T-cell (primary cell): ENCODE measurements around the gene RAB5A. TPM values are rescaled to one million over a fixed set of nuclear protein-coding genes. Genes with fewer than 3 reads are reported as not detected.
"Not testable (repeated sequence)": the region's sequence is repeated elsewhere in the genome, so short reads cannot be mapped to it uniquely, and the experiment has no call there.

Source experiments
- ATAC-seq, 4 experiments: fragments of 200-7000 bp in 3 of 4; fragments of 150-1000 bp in 1 of 4; cut with Tn5 transposase; replicated peaks in 1 of 4; 1 replicate in 3 of 4; 2 replicates in 1 of 4; pipeline ENCODE4 v1.10.0; 2021; ENCODE audit warnings: moderate library complexity in 3 of 4, mild to moderate bottlenecking in 2 of 4, moderate number of reproducible peaks in 1 of 4
- CTCF ChIA-PET, 2 donors: fragments of 300-600 bp; sonication (Branson Sonifier 250); formaldehyde crosslinking; loops; one replicate each; lab custom pipeline; 2022; ENCODE audit warnings: antibody characterized with exemption in 2 of 2; lab: Charles Lee
- POLR2A ChIA-PET, 2 donors: fragments of 300-600 bp; sonication (Branson Sonifier 250); formaldehyde crosslinking; loops; one replicate each; lab custom pipeline; 2022; ENCODE audit warnings: antibody characterized with exemption in 2 of 2; lab: Charles Lee
- DNase-seq, 35 experiments: peaks; one replicate each; pipeline versions ENCODE4 v3.0.0 to v3.0.0-alpha.2; 2013 to 2023
- H3K27ac ChIP-seq: one replicate; pipeline ENCODE4 v1.5.1; 2013; ENCODE audit warnings: low read length
- H3K27me3 ChIP-seq, 2 experiments: replicated peaks in 1 of 2; 1 replicate in 1 of 2; 2 replicates in 1 of 2; pipeline versions ENCODE4 v1.6.1 to v1.7.0; 2013; ENCODE audit warnings: low read length in 1 of 2, mixed read lengths in 1 of 2; ENCODE audit not compliant: control insufficient read depth in 2 of 2, insufficient read depth in 2 of 2; ENCODE audit errors: extremely low read depth in 1 of 2
- H3K36me3 ChIP-seq, 2 donors: 1 replicate in 1 of 2; 2 replicates in 1 of 2; pipeline versions ENCODE4 v1.6.1 to v1.7.0; 2013; ENCODE audit warnings: low read length in 1 of 2; ENCODE audit not compliant: control insufficient read depth in 2 of 2, insufficient read depth in 1 of 2; ENCODE audit errors: extremely low read depth in 1 of 2
- H3K4me1 ChIP-seq, 2 experiments: 1 replicate in 1 of 2; 2 replicates in 1 of 2; pipeline versions ENCODE4 v1.6.1 to v1.7.0; 2013; ENCODE audit warnings: low read length in 2 of 2, mixed read lengths in 1 of 2; ENCODE audit not compliant: insufficient read depth in 2 of 2, control insufficient read depth in 1 of 2; ENCODE audit errors: extremely low read depth in 1 of 2
- H3K4me3 ChIP-seq, 2 donors: 1 replicate in 1 of 2; 2 replicates in 1 of 2; pipeline versions ENCODE4 v1.5.1 to v1.7.0; 2013; ENCODE audit warnings: mild to moderate bottlenecking in 2 of 2, low read length in 1 of 2, moderate library complexity in 1 of 2; ENCODE audit not compliant: control insufficient read depth in 1 of 2; ENCODE audit errors: extremely low read depth in 1 of 2
- H3K9me3 ChIP-seq: 2 replicates; pipeline ENCODE4 v1.7.0; 2013
- H3K27ac Mint-ChIP-seq, 2 donors: one replicate each; pipeline ENCODE4 v1.8.0; 2020 to 2021; ENCODE audit warnings: mild to moderate bottlenecking in 2 of 2, mixed read lengths in 2 of 2
- H3K27me3 Mint-ChIP-seq, 2 donors: one replicate each; pipeline ENCODE4 v1.8.0; 2021 to 2022; ENCODE audit warnings: mixed read lengths in 2 of 2
- H3K36me3 Mint-ChIP-seq: one replicate; pipeline ENCODE4 v1.8.0; 2021; ENCODE audit warnings: mixed read lengths
- H3K4me1 Mint-ChIP-seq, 3 donors: one replicate each; pipeline ENCODE4 v1.8.0; 2020 to 2022; ENCODE audit warnings: mixed read lengths in 3 of 3, mild to moderate bottlenecking in 1 of 3
- H3K4me3 Mint-ChIP-seq, 3 donors: one replicate each; pipeline ENCODE4 v1.8.0; 2020 to 2022; ENCODE audit warnings: mild to moderate bottlenecking in 3 of 3, mixed read lengths in 3 of 3, moderate library complexity in 3 of 3
- H3K9me3 Mint-ChIP-seq, 3 donors: one replicate each; pipeline ENCODE4 v1.8.0; 2020 to 2022; ENCODE audit warnings: mixed read lengths in 3 of 3
- WGBS: methylation state at CpG from one replicate; pipeline ENCODE4 v1.1.5; 2013; ENCODE audit warnings: missing lambda C conversion rate; ENCODE audit not compliant: insufficient coverage; 5-methylcytosine and 5-hydroxymethylcytosine counted together
- total RNA-seq, 35 experiments: library from RNA in 6 of 35; stranded (reverse) in 6 of 35; fragments of 120-200 nt in 1 of 35; gene quantifications; one replicate each; pipeline versions ENCODE4 v1.2.1 to v1.2.4 and lab custom pipeline; 2013 to 2026

The RAB5A gene
- 10 to 100 TPM; 41.3 to 91.0 (median 54.7) TPM for total RNA-seq
- 53.0 TPM for total RNA-seq (2013)
- total RNA-seq (lab: John Stamatoyannopoulos, UW), result 56.1 to 92.3 (median 70.2) reads per million in 29 experiments

GRCh38 chr3:19946832-19947548 lies at the start of gene RAB5A:
Gene RAB5A, plus strand, starts transcription at chr3:19947097. Its CDS starts 3,802 bp downstream, at chr3:19950899.
- Mint-ChIP-seq H3K9me3 (no peaks in the 10 kb centered on the region), H3K36me3 (peaks cover 11% of the 10 kb centered on the region), H3K4me3 (peak within 1 kb of the TSS; percentile 95 to 100 (median 99)), H3K4me1 (peaks cover 48 to 56% (median 51%) of the 10 kb centered on the region in 3 donors), H3K27me3 (no peaks in the 10 kb centered on the region), H3K27ac (peak within 1 kb of the TSS; percentile 97 to 99)
- ChIA-PET CTCF (interaction anchor here in 1 of 2 donors (1.0 kb wide), 1 partner anchor 93 kb away, joined by 3 read pairs; the partner anchor contains the start of gene KAT2B), POLR2A (interaction anchor here (0.5 to 1.1 kb wide), 3 partner anchors 11 to 239 kb away, joined by 5 to 10 read pairs (median 8); partner anchors contain the start of genes KAT2B (in 1 of the 2) and SGO1 (in 1 of the 2))
- Histone ChIP-seq H3K4me1 (peaks cover 13 to 23% of the 10 kb centered on the region in 2 experiments), H3K4me3 (peak within 1 kb of the TSS; percentile 78 to 98), H3K27me3 (no peaks in the 10 kb centered on the region), H3K27ac (peak within 1 kb of the TSS; percentile 96), H3K36me3 (peaks cover 0 to 7% of the 10 kb centered on the region in 2 donors), H3K9me3 (no peaks in the 10 kb centered on the region)
- ATAC-seq (peak; percentile 86 to 90 (median 88)), DNase-seq (peak; percentile 91 to 98 (median 95))
- under 1% methylated on average over 55 of the region's 73 CpGs for WGBS

- Mint-ChIP-seq H3K27ac (no peak overlapping the region), H3K4me1 (no peaks in the 10 kb centered on the region), H3K27me3 (no peaks in the 10 kb centered on the region), H3K36me3 (no peaks in the 10 kb centered on the region), H3K9me3 (no peaks in the 10 kb centered on the region), H3K4me3 (no peak overlapping the region)
- no peak for ATAC-seq
- no peaks in the 10 kb centered on the region for H3K4me1 ChIP-seq
- no peak overlapping the region for H3K27ac ChIP-seq
- H3K4me3 ChIP-seq, result no peak overlapping the region
- H3K27me3 ChIP-seq, result no peaks in the 10 kb centered on the region
- DNase-seq, result no peak
- no peaks in the 10 kb centered on the region for H3K9me3 ChIP-seq
- ChIA-PET POLR2A (no interaction called here), CTCF (no interaction called here)
- WGBS, result no CpG with 5 or more reads among the region's 2 CpGs
- no peaks in the 10 kb centered on the region for H3K36me3 ChIP-seq
These were observed 48.2 kb upstream of the RAB5A start for GRCh38 chr3:19898721-19899120.

- H3K4me3 Mint-ChIP-seq, result no peak overlapping the region
- no peaks in the 10 kb centered on the region for H3K9me3 Mint-ChIP-seq
- DNase-seq (no peak), ATAC-seq (no peak)
- Histone ChIP-seq H3K4me3 (no peak overlapping the region), H3K36me3 (no peaks in the 10 kb centered on the region), H3K9me3 (no peaks in the 10 kb centered on the region), H3K27ac (no peak overlapping the region), H3K27me3 (no peaks in the 10 kb centered on the region), H3K4me1 (no peaks in the 10 kb centered on the region)
- H3K36me3 Mint-ChIP-seq, result no peaks in the 10 kb centered on the region
- no peaks in the 10 kb centered on the region for H3K4me1 Mint-ChIP-seq
- no peaks in the 10 kb centered on the region for H3K27me3 Mint-ChIP-seq
- no CpG with 5 or more reads among the region's 2 CpGs for WGBS
- no peak overlapping the region for H3K27ac Mint-ChIP-seq
- POLR2A ChIA-PET, result no interaction called here
- CTCF ChIA-PET, result interaction anchor here (0.6 to 1.0 kb wide), 2 partner anchors 11 to 19 kb away, joined by 3 read pairs; no protein-coding TSS in a partner anchor
These were observed 47.6 kb upstream of the RAB5A start for GRCh38 chr3:19899264-19899663.

GRCh38 chr3:19899833-19900232 lies 47.1 kb upstream of the RAB5A start:
- H3K9me3 ChIP-seq, H3K36me3 ChIP-seq, DNase-seq, H3K36me3 Mint-ChIP-seq, H3K27me3 ChIP-seq, POLR2A ChIA-PET, ATAC-seq, H3K4me1 Mint-ChIP-seq, H3K27ac ChIP-seq, H3K4me3 ChIP-seq, H3K4me1 ChIP-seq, H3K27me3 Mint-ChIP-seq, H3K27ac Mint-ChIP-seq, H3K9me3 Mint-ChIP-seq, H3K4me3 Mint-ChIP-seq: not testable (repeated sequence)
- CTCF ChIA-PET, result interaction anchor here (0.6 to 1.0 kb wide), 2 partner anchors 11 to 19 kb away, joined by 3 read pairs; no protein-coding TSS in a partner anchor
- WGBS, result 100% methylated on average over 2 of the region's 7 CpGs

- Mint-ChIP-seq H3K9me3 (no peaks in the 10 kb centered on the region), H3K36me3 (no peaks in the 10 kb centered on the region), H3K4me1 (no peaks in the 10 kb centered on the region), H3K27ac (no peak overlapping the region), H3K27me3 (no peaks in the 10 kb centered on the region), H3K4me3 (no peak overlapping the region)
- ChIA-PET POLR2A (no interaction called here), CTCF (no interaction called here)
- WGBS, result 60% methylated on average over 1 of the region's 5 CpGs
- no peaks in the 10 kb centered on the region for H3K27me3 ChIP-seq
- no peak for ATAC-seq
- no peak overlapping the region for H3K27ac ChIP-seq
- no peaks in the 10 kb centered on the region for H3K9me3 ChIP-seq
- DNase-seq, result no peak
- no peaks in the 10 kb centered on the region for H3K4me1 ChIP-seq
- no peaks in the 10 kb centered on the region for H3K36me3 ChIP-seq
- H3K4me3 ChIP-seq, result no peak overlapping the region
These were observed 45.6 kb upstream of the RAB5A start for GRCh38 chr3:19901337-19901736.

GRCh38 chr3:19901918-19902317 lies 45.0 kb upstream of the RAB5A start:
- ChIA-PET POLR2A (no interaction called here), CTCF (no interaction called here)
- H3K9me3 ChIP-seq, result no peaks in the 10 kb centered on the region
- Mint-ChIP-seq H3K36me3 (no peaks in the 10 kb centered on the region), H3K27ac (no peak overlapping the region), H3K27me3 (no peaks in the 10 kb centered on the region), H3K9me3 (peaks cover 0 to 2% (median 0%) of the 10 kb centered on the region in 3 donors), H3K4me1 (no peaks in the 10 kb centered on the region), H3K4me3 (no peak overlapping the region)
- 90% methylated on average over 4 of the region's 4 CpGs for WGBS
- no peak for ATAC-seq
- no peak overlapping the region for H3K27ac ChIP-seq
- H3K4me1 ChIP-seq, result no peaks in the 10 kb centered on the region
- DNase-seq, result no peak
- H3K4me3 ChIP-seq, result no peak overlapping the region
- no peaks in the 10 kb centered on the region for H3K36me3 ChIP-seq
- H3K27me3 ChIP-seq, result no peaks in the 10 kb centered on the region
